CD14-positive monocyte (primary cell): ENCODE data around the gene THAP2. TPM values are rescaled to one million over a fixed set of nuclear protein-coding genes. Genes with fewer than 3 reads are reported as not detected.

Experiments
- DNase-seq, 3 donors: peaks; one replicate each; pipeline ENCODE4 v3.0.0-alpha.2; 2011 to 2022
- H2AFZ ChIP-seq: 2 replicates; pipeline ENCODE4 v1.6.0; 2012; ENCODE audit warnings: mild to moderate bottlenecking, low read depth, low read length, inconsistent platforms; ENCODE audit not compliant: insufficient read depth, poor library complexity, severe bottlenecking
- H3K27ac ChIP-seq, 2 donors: 1 replicate in 1 of 2; 2 replicates in 1 of 2; pipeline ENCODE4 v1.5.1; 2012 to 2013; ENCODE audit warnings: low read length in 2 of 2, control low read depth in 1 of 2, inconsistent platforms in 1 of 2, low read depth in 1 of 2, mild to moderate bottlenecking in 1 of 2
- H3K27me3 ChIP-seq, 2 donors: one replicate each; pipeline versions ENCODE4 v1.6.0 to v1.6.1; 2011 to 2013; ENCODE audit warnings: low read length in 2 of 2; ENCODE audit not compliant: control insufficient read depth in 2 of 2, insufficient read depth in 2 of 2
- H3K36me3 ChIP-seq, 2 donors: replicated peaks in 1 of 2; 1 replicate in 1 of 2; 2 replicates in 1 of 2; pipeline versions ENCODE4 v1.5.1 to v1.6.1; 2012 to 2013; ENCODE audit warnings: low read length in 2 of 2, control low read depth in 1 of 2, inconsistent platforms in 1 of 2, mild to moderate bottlenecking in 1 of 2; ENCODE audit not compliant: insufficient read depth in 2 of 2, control insufficient read depth in 1 of 2
- H3K4me1 ChIP-seq, 2 donors: 1 replicate in 1 of 2; 2 replicates in 1 of 2; pipeline versions ENCODE4 v1.5.1 to v1.6.1; 2012 to 2013; ENCODE audit warnings: low read length in 2 of 2, control low read depth in 1 of 2, inconsistent platforms in 1 of 2, mild to moderate bottlenecking in 1 of 2, moderate library complexity in 1 of 2; ENCODE audit not compliant: insufficient read depth in 2 of 2, control insufficient read depth in 1 of 2
- H3K4me2 ChIP-seq: replicated peaks from 2 replicates; pipeline ENCODE3; 2012; ENCODE audit warnings: low read length, moderate library complexity, mild to moderate bottlenecking; ENCODE audit not compliant: poor library complexity, severe bottlenecking; ENCODE audit errors: extremely low read depth
- H3K4me3 ChIP-seq, 3 experiments: fragments of 200-600 bp in 1 of 3; sonication (generic) in 1 of 3; replicated peaks in 1 of 3; 1 replicate in 2 of 3; 2 replicates in 1 of 3; pipeline ENCODE4 v1.5.1; 2011 to 2013; ENCODE audit warnings: low read length in 3 of 3, mild to moderate bottlenecking in 3 of 3, control low read depth in 2 of 3, low read depth in 2 of 3, inconsistent platforms in 1 of 3, moderate library complexity in 1 of 3
- H3K79me2 ChIP-seq: 2 replicates; pipeline ENCODE4 v1.6.0; 2012; ENCODE audit warnings: mild to moderate bottlenecking, control low read depth, inconsistent platforms, low read length, moderate library complexity; ENCODE audit not compliant: insufficient read depth
- H3K9ac ChIP-seq: 2 replicates; pipeline ENCODE4 v1.6.0; 2017; ENCODE audit warnings: low read length, mild to moderate bottlenecking; ENCODE audit not compliant: insufficient read depth, poor library complexity, severe bottlenecking
- H3K9me3 ChIP-seq, 2 donors: replicated peaks in 1 of 2; 1 replicate in 1 of 2; 2 replicates in 1 of 2; pipeline versions ENCODE4 v1.5.1 to v1.6.1; 2012 to 2013; ENCODE audit warnings: low read length in 2 of 2, control low read depth in 1 of 2; ENCODE audit not compliant: control insufficient read depth in 1 of 2, insufficient read depth in 1 of 2
- H4K20me1 ChIP-seq: 2 replicates; pipeline ENCODE4 v1.6.0; 2012; ENCODE audit warnings: mild to moderate bottlenecking, low read length, control low read depth, moderate library complexity; ENCODE audit not compliant: insufficient read depth
- H3K27ac Mint-ChIP-seq, 7 donors: one replicate each; pipeline ENCODE4 v1.8.0; 2020; ENCODE audit warnings: mild to moderate bottlenecking in 7 of 7, mixed read lengths in 7 of 7, moderate library complexity in 6 of 7, inconsistent platforms in 2 of 7
- H3K27me3 Mint-ChIP-seq, 3 donors: one replicate each; pipeline ENCODE4 v1.8.0; 2021 to 2022; ENCODE audit warnings: low read depth in 3 of 3, mild to moderate bottlenecking in 3 of 3, mixed read lengths in 3 of 3, moderate library complexity in 3 of 3, inconsistent platforms in 1 of 3
- H3K36me3 Mint-ChIP-seq, 2 donors: one replicate each; pipeline ENCODE4 v1.8.0; 2020; ENCODE audit warnings: mixed read lengths in 2 of 2, inconsistent platforms in 1 of 2, mild to moderate bottlenecking in 1 of 2
- H3K4me1 Mint-ChIP-seq: one replicate; pipeline ENCODE4 v1.8.0; 2020; ENCODE audit warnings: mild to moderate bottlenecking, mixed read lengths
- H3K4me3 Mint-ChIP-seq, 2 donors: one replicate each; pipeline ENCODE4 v1.8.0; 2020; ENCODE audit warnings: mild to moderate bottlenecking in 2 of 2, mixed read lengths in 2 of 2, moderate library complexity in 1 of 2
- H3K9me3 Mint-ChIP-seq, 7 donors: one replicate each; pipeline ENCODE4 v1.8.0; 2020 to 2022; ENCODE audit warnings: mixed read lengths in 7 of 7, mild to moderate bottlenecking in 6 of 7, moderate library complexity in 6 of 7, inconsistent platforms in 2 of 7
- WGBS: methylation state at CpG from one replicate; pipeline ENCODE4 v1.1.5; 2013; ENCODE audit warnings: missing lambda C conversion rate; ENCODE audit not compliant: insufficient coverage; 5-methylcytosine and 5-hydroxymethylcytosine counted together
- intact Hi-C, 2 donors: fragments of 100-400 bp; cut with micrococcal nuclease; formaldehyde crosslinking; loops; one replicate each; pipeline versions ENCODE4 v1.15.0 to v1.15.1; 2023
- polyA plus RNA-seq, 3 donors: library from polyadenylated mRNA; depleted of rRNA in 1 of 3; unstranded in 2 of 3; stranded (reverse) in 1 of 3; fragments of 300-500 nt in 2 of 3; fragments of >200 nt in 1 of 3; fragmentation: Illumina TruSeq in 2 of 3; gene quantifications; 1 replicate in 2 of 3; 2 replicates in 1 of 3; pipeline ENCODE4 v1.2.3, GENCODE V29; 2012 to 2021
- TF ChIP-seq, protein P1 (sequence below): fragments of 200-600 bp; IDR thresholded peaks from one replicate; pipeline ENCODE4 v1.8.0; 2022; ENCODE audit warnings: antibody characterized with exemption, mild to moderate bottlenecking

Gene THAP2
- polyA plus RNA-seq, 3 donors, result 3.5 to 16.3 (median 4.3) TPM

- Histone ChIP-seq H4K20me1 (peaks cover 99% of the 10 kb centered on the region), H3K4me3 (no peak overlapping the region), H3K27me3 (no peaks in the 10 kb centered on the region), H3K9ac (no peak overlapping the region), H3K27ac (peak overlapping the region in 1 of 2 donors; percentile 27), H2AFZ (no peak overlapping the region), H3K9me3 (peaks cover 0 to 4% of the 10 kb centered on the region in 2 donors), H3K4me1 (peaks cover 9 to 28% of the 10 kb centered on the region in 2 donors), H3K79me2 (peaks cover 100% of the 10 kb centered on the region), H3K36me3 (peaks cover 47 to 82% of the 10 kb centered on the region in 2 donors), H3K4me2 (no peak overlapping the region)
- intact Hi-C loops, result no loop called here
- no CpG with 5 or more reads among the region's 1 CpG for WGBS
- peaks cover 0 to 7% (median 0%) of the 10 kb centered on the region in 7 donors for H3K9me3 Mint-ChIP-seq
- no peak overlapping the region for H3K4me3 Mint-ChIP-seq
- TF ChIP-seq, protein P1, sequence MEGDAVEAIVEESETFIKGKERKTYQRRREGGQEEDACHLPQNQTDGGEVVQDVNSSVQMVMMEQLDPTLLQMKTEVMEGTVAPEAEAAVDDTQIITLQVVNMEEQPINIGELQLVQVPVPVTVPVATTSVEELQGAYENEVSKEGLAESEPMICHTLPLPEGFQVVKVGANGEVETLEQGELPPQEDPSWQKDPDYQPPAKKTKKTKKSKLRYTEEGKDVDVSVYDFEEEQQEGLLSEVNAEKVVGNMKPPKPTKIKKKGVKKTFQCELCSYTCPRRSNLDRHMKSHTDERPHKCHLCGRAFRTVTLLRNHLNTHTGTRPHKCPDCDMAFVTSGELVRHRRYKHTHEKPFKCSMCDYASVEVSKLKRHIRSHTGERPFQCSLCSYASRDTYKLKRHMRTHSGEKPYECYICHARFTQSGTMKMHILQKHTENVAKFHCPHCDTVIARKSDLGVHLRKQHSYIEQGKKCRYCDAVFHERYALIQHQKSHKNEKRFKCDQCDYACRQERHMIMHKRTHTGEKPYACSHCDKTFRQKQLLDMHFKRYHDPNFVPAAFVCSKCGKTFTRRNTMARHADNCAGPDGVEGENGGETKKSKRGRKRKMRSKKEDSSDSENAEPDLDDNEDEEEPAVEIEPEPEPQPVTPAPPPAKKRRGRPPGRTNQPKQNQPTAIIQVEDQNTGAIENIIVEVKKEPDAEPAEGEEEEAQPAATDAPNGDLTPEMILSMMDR, result no peak
- peaks cover 8 to 26% of the 10 kb centered on the region in 2 donors for H3K36me3 Mint-ChIP-seq
- no peaks in the 10 kb centered on the region for H3K27me3 Mint-ChIP-seq
- no peak overlapping the region for H3K27ac Mint-ChIP-seq
- DNase-seq, result no peak
- peaks cover 28% of the 10 kb centered on the region for H3K4me1 Mint-ChIP-seq
Measured at GRCh38 chr12:71652656-71653055, 11.4 kb upstream of the THAP2 start.

- TF ChIP-seq, protein P1, result no peak
- Histone ChIP-seq H4K20me1 (peaks cover 100% of the 10 kb centered on the region), H3K9ac (no peak overlapping the region), H3K36me3 (peaks cover 47 to 83% of the 10 kb centered on the region in 2 donors), H3K4me3 (no peak overlapping the region), H2AFZ (no peak overlapping the region), H3K79me2 (peaks cover 100% of the 10 kb centered on the region), H3K27ac (peak overlapping the region in 1 of 2 donors; percentile 27), H3K9me3 (peaks cover 0 to 4% of the 10 kb centered on the region in 2 donors), H3K27me3 (no peaks in the 10 kb centered on the region), H3K4me1 (peaks cover 9 to 28% of the 10 kb centered on the region in 2 donors), H3K4me2 (no peak overlapping the region)
- H3K27me3 Mint-ChIP-seq, result no peaks in the 10 kb centered on the region
- peaks cover 10 to 31% of the 10 kb centered on the region in 2 donors for H3K36me3 Mint-ChIP-seq
- H3K4me3 Mint-ChIP-seq, result no peak overlapping the region
- DNase-seq, result no peak
- WGBS, result no CpG with 5 or more reads among the region's 2 CpGs
- intact Hi-C loops, result no loop called here
- peaks cover 0 to 7% (median 0%) of the 10 kb centered on the region in 7 donors for H3K9me3 Mint-ChIP-seq
- H3K27ac Mint-ChIP-seq, result no peak overlapping the region
- peaks cover 28% of the 10 kb centered on the region for H3K4me1 Mint-ChIP-seq
Measured at GRCh38 chr12:71653137-71653536, 11.0 kb upstream of the THAP2 start.
